ENCODE data around the gene DNALI1. TPM values are rescaled to one million over a fixed set of nuclear protein-coding genes. Genes with fewer than 3 reads are reported as not detected.
A peak's percentile ranks its signal among the peaks of the same experiment; 100 is the strongest.

DNALI1 gene
- polyA plus RNA-seq, 1 of the 3 experiments (the other 2 are of a cell fraction) = 17.4 TPM

DNA sequence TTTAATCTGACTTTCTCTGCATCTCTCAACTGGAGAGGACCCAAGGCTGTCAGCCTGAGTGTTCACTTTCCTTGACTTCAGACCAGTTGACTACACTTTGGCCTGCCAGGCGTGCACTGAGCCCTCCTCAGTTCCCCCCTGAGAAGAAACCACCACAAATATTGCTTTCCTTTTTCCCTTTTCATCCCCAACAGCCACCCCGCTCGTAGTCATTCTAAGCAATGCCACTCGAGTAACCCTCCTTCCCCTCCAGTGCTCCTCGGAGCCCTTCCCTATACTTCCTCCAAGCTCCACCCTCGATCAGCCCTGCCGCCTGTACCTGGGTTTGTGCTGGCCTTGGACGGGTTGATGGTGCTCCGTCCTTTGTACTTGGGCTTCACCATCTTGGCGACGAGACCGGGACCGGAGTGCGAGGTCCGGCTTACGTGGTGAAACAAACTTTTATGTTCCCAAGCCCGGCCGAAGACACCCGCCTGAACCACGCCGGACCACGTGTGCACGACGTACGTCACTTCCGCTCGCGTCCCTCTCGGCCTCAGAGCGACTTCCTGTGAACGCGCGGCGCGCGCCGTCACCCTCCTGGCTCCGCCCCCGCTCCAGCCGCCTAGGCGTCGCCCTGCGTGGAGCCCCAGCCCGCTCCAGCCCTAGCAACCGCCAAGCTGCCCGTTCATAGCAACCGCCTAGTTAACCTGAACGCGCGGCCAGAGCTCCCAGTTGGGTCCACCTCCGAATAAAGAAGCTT lies 38.9 kb downstream of the DNALI1 start, which contains the start of gene GNL2 (continued):
- TF ChIP-seq TAF1 (IDR thresholded peaks at IDR 0.05; ENCODE audit: borderline replicate concordance, low read depth, low read length) (peak; percentile 68; the same call in 1 of the 2 replicates), JUND (IDR thresholded peaks at IDR 0.05) (no peak), FOXJ3 (CRISPR knock-in tag; IDR thresholded peaks at IDR 0.05) (no peak)

DNA sequence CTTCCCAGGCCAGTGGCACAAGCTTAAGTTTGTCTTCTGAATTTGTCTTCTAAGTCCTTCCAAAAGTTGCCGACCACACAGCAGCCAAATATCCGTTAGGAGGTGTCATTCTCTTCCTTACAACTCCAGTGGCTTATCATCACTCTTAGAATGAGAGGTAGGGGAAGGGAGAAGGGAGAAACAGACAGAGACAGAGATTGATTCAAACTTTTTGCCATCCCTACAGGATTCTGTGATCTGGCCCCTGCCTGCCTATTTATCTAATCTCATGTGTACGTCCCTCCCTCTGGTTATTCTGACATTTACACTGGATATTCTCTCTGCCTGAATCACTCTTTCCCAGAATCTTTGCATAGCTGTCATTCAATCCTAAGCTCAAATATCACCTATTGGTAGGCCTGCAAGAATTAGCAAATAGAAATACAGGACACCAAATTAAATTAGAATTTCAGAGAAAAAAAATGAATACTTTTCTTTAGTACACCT lies 39.5 kb downstream of the DNALI1 start:
- no peaks in the 10 kb centered on the region for H3K9me2 ChIP-seq
- ChIA-PET POLR2A (interaction anchor here (1.4 kb wide), 2 partner anchors 96 to 111 kb away, joined by 3 to 6 read pairs; partner anchors contain the start of gene CDCA8), CTCF (interaction anchor here (0.9 to 1.5 kb wide), 3 partner anchors 10 to 86 kb away, joined by 3 to 12 read pairs (median 4); no protein-coding TSS in a partner anchor)
- peaks cover 8% of the 10 kb centered on the region for H4K20me1 ChIP-seq (ENCODE audit: insufficient read depth)
- no peaks in the 10 kb centered on the region for H3F3A ChIP-seq (replicated peaks; ENCODE audit: insufficient read depth)
- peaks cover 21 to 24% of the 10 kb centered on the region in 2 experiments for H3K36me3 ChIP-seq (replicated peaks in 1 of 2; ENCODE audit: control insufficient read depth in 1 of 2, insufficient read depth in 2 of 2, low read length in 1 of 2)
- H3K9ac ChIP-seq = peak overlapping the region; percentile 86
- H3K27ac ChIP-seq (ENCODE audit: low read depth in 2 of 2, low read length in 1 of 2) = peak overlapping the region; percentile 77 to 80
- peak overlapping the region; percentile 99 for H3K4me2 ChIP-seq
- no peak for DNase-seq
- no peaks in the 10 kb centered on the region for H3K9me3 ChIP-seq
- H3K4me1 ChIP-seq (ENCODE audit: control insufficient read depth in 1 of 2, insufficient read depth in 2 of 2, low read depth in 1 of 2, low read length in 1 of 2) = peaks cover 10 to 24% of the 10 kb centered on the region in 2 experiments; a peak in 3 of 4 replicates
- TF ChIP-seq NFIC (IDR thresholded peaks at IDR 0.05; ENCODE audit: borderline replicate concordance) = no peak
- H3K79me2 ChIP-seq (ENCODE audit: insufficient read depth) = peaks cover 43% of the 10 kb centered on the region
- H3K4me3 ChIP-seq (ENCODE audit: low read depth in 2 of 2, low read length in 1 of 2) = peak overlapping the region; percentile 84 to 87
- no peaks in the 10 kb centered on the region for H3K27me3 ChIP-seq (ENCODE audit: insufficient read depth)
- peak overlapping the region; percentile 95 for H2AFZ ChIP-seq (ENCODE audit: low read depth)
- WGBS (ENCODE audit: low lambda C conversion rate) = 8% methylated on average over 3 of the region's 3 CpGs

DNA sequence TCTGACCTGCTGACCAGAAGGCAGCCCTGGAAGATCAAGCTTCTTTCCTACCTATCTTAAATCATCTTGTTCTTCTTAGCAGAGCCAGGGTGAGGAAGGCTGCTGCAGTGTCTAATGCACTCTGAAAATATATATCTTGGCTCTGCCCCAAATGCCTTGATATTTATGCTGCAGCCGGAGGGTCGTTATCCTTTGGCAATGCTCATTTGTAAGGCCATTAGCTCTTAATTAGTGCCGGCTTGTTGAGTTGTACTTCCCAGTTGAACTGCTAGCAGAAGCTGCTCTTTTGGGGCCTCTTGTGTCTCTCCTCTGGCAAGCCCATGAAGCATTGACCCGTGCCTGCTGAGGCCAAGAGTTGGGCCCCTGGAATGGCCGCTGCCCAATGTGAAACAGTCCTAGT lies 43.2 kb downstream of the DNALI1 start:
- DNase-seq = peak; percentile 56
- H3K9ac ChIP-seq = no peak overlapping the region
- H3K9me3 ChIP-seq = no peaks in the 10 kb centered on the region
- no peaks in the 10 kb centered on the region for H4K20me1 ChIP-seq (ENCODE audit: insufficient read depth)
- H3K36me3 ChIP-seq (replicated peaks in 1 of 2; ENCODE audit: control insufficient read depth in 1 of 2, insufficient read depth in 2 of 2, low read length in 1 of 2) = no peaks in the 10 kb centered on the region
- H3K4me1 ChIP-seq (ENCODE audit: control insufficient read depth in 1 of 2, insufficient read depth in 2 of 2, low read depth in 1 of 2, low read length in 1 of 2) = peaks cover 0 to 12% of the 10 kb centered on the region in 2 experiments; a peak in 2 of 4 replicates
- WGBS (ENCODE audit: low lambda C conversion rate) = 58% methylated on average over 5 of the region's 5 CpGs
- H3K27me3 ChIP-seq (ENCODE audit: insufficient read depth) = peaks cover 3% of the 10 kb centered on the region; the same call in 1 of the 2 replicates
- peak overlapping the region in 1 of 2 experiments; percentile 36; a peak in 1 of 4 replicates for H3K27ac ChIP-seq (ENCODE audit: low read depth in 2 of 2, low read length in 1 of 2)
- no peak overlapping the region for H3K4me3 ChIP-seq (ENCODE audit: low read depth in 2 of 2, low read length in 1 of 2)
- no peaks in the 10 kb centered on the region for H3F3A ChIP-seq (replicated peaks; ENCODE audit: insufficient read depth)
- no peak overlapping the region for H3K4me2 ChIP-seq
- H3K9me2 ChIP-seq = no peaks in the 10 kb centered on the region
- H3K79me2 ChIP-seq (ENCODE audit: insufficient read depth) = peaks cover 8% of the 10 kb centered on the region
- ChIA-PET CTCF (interaction anchor here (0.9 to 12.7 kb wide), 6 partner anchors 14 to 95 kb away, joined by 3 to 358 read pairs (median 3); no protein-coding TSS in a partner anchor), POLR2A (no interaction called here)
- peak; percentile 21; the same call in 1 of the 2 replicates for TF ChIP-seq GATA2 (CRISPR knock-in tag; IDR thresholded peaks at IDR 0.05)
- TF ChIP-seq RCOR1 (IDR thresholded peaks at IDR 0.05; ENCODE audit: low read length) = peak; percentile 53; the same call in 1 of the 2 replicates
- 0 out of 2 replicates have a peak, but pooled peaks have one; percentile 37 for TF ChIP-seq MXI1 (IDR thresholded peaks at IDR 0.05; ENCODE audit: low read depth, low read length)
- no peak for TF ChIP-seq NRF1 (IDR thresholded peaks at IDR 0.05; ENCODE audit: low read depth, low read length)
- 0 out of 4 replicates have a peak, but pooled peaks of 1 of the 2 experiments have one; percentile 8 for TF ChIP-seq EP300 (IDR thresholded peaks at IDR 0.05; ENCODE audit: borderline replicate concordance in 1 of 2, low read depth in 1 of 2, low read length in 1 of 2)
- H2AFZ ChIP-seq (ENCODE audit: low read depth) = no peak overlapping the region

Measured in SK-N-SH (cell line).